Right forelimb (tissue), 1 donor: Measurements from ENCODE around the gene ASIC4.
A peak's percentile ranks its signal among the peaks of the same experiment; 100 is the strongest.

ENCODE experiments used
- DNase-seq: peaks from one replicate; pipeline ENCODE4 v3.0.0-alpha.2; 2018

The ASIC4 gene

DNA sequence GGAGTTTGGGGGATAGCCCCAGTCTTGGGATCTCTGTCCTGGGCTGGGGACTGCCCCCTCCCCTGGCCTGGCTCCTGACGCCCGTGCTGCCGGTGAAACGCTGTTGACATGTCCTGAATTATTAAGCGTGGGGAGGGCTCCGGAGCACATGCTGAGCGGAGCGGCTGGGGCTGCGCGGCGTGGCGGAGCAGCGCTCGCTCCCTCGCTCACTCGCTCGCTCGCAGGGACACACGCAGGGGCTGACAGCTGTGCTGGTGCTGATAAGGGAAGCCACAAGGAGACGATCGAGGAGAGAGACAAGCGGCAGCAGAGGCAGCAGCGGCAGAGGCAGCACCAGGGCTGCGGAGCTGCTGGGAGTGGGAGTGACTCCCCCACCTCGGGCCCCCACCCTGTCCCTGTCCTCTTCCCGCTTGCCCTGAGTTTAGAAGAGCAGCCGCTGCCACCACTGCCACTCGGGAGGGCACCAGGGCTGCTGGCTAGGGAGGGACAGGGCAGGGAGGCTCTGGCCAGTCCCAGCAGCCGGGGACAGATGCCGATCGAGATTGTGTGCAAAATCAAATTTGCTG is at the start of gene ASIC4:
Gene ASIC4 (plus strand): TSS at position 287 of the 566 bp plus-strand sequence. CDS start 243 bp downstream, at position 530.
- DNase-seq = no peak

DNA sequence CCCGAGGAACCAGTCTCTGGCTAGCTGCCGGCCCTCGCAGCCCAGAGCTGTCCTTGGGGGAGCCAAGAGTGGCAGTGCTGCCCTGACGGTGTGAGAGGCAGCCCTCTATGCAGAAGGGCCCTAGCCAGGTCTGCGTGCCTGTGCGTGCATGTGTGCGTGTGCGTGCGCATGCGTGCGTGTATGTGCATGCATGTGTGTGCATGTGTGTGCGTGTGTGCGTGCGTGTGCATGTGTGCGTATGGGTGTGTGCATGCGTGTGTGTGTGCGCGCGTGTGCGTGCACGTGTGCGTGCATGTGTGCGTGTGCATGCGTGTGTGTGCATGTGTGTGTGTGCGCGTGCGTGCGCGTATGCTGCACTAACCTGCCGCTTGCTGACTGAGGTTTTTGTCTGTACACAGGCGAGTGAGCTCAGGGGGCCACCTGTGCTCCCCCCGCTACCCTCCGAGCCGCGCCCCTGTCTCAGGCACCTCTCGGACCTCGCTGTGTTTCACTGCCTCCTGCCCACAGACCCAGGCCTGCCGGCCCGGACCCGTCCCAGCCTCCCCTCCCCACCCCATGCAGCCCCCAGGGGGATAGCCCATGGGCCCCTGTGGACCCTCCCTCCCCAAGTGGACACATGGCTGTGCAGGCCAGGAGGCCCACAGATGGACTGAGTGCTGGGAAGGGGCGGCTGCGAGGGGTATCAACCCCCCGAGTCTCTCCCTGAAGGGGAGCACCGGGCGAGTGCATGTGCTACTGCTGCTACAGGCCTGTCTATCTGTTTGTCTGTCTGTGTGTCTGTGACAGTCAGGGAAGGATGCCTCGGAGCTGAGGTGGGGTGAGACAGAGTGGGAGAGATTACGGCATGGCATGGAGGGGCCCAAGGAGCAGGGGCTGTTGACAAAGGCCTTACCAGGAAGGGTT is 48.4 kb upstream of the ASIC4 start:
- DNase-seq = no peak

DNA sequence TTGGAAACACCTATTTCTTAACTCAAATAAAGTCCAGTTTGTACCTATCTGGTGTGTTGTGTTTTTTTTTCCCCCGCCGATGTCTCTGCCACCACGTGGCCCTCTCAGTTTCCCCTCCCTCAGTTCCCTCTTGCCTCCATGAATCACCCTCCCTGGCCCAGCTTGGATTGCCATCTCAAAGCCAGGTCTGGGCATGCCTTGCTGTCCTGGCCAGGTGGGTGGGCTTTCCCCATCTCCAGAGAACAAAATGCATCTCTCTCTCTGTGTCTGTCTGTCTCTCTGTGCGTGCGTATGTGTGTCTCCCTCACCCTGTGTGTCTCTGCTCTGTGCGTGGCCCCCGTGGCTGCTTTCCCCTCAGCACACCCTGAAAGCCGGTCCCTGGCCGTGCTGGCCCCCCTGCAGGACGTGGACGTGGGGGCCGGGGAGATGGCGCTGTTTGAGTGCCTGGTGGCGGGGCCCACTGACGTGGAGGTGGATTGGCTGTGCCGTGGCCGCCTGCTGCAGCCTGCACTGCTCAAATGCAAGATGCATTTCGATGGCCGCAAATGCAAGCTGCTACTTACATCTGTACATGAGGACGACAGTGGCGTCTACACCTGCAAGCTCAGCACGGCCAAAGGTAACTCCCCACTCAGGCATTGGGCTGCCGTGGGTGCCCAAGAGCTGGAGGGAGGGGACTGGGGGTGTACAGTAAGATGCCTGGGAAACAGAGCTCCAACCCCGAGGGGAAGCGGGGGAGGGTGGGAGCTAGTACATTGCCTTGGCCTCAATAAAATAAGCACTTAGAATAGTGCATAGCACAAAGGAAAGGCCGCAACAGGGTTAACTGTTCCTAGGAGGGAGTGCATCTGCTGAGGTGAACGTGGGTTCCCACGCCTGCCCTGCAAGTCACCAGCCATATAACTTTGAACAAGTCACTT is 47.2 kb upstream of the ASIC4 start:
- DNase-seq = no peak

GRCh38 chr2:219467736-219468075 is 46.6 kb upstream of the ASIC4 start:
- no peak for DNase-seq

DNA sequence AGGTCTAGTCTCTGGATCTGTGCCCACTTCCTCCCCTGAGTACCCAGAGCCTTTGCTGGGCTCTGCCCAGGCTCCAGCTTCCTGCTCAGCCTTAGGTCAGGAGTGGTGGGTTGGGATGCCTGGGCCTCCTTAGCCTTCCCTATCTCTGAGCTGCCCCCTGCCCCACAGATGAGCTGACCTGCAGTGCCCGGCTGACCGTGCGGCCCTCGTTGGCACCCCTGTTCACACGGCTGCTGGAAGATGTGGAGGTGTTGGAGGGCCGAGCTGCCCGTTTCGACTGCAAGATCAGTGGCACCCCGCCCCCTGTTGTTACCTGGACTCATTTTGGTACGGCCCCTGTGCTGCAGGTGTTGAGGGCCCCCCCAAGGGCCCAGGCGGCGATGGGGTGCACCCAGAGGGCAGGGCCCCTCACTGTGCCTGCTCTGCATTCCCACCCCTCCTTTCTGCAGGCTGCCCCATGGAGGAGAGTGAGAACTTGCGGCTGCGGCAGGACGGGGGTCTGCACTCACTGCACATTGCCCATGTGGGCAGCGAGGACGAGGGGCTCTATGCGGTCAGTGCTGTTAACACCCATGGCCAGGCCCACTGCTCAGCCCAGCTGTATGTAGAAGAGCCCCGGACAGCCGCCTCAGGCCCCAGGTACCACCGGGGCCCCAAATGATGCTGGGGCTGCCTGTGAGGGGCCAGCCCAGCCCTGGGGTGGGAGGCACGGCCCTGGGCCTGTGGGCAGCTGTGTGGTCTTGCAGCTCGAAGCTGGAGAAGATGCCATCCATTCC is 45.7 kb upstream of the ASIC4 start:
- no peak for DNase-seq

GRCh38 chr2:219469186-219469724 is 45.0 kb upstream of the ASIC4 start:
- DNase-seq = no peak

- DNase-seq = no peak
These were observed 43.9 kb upstream of the ASIC4 start for GRCh38 chr2:219470429-219470828.

DNA sequence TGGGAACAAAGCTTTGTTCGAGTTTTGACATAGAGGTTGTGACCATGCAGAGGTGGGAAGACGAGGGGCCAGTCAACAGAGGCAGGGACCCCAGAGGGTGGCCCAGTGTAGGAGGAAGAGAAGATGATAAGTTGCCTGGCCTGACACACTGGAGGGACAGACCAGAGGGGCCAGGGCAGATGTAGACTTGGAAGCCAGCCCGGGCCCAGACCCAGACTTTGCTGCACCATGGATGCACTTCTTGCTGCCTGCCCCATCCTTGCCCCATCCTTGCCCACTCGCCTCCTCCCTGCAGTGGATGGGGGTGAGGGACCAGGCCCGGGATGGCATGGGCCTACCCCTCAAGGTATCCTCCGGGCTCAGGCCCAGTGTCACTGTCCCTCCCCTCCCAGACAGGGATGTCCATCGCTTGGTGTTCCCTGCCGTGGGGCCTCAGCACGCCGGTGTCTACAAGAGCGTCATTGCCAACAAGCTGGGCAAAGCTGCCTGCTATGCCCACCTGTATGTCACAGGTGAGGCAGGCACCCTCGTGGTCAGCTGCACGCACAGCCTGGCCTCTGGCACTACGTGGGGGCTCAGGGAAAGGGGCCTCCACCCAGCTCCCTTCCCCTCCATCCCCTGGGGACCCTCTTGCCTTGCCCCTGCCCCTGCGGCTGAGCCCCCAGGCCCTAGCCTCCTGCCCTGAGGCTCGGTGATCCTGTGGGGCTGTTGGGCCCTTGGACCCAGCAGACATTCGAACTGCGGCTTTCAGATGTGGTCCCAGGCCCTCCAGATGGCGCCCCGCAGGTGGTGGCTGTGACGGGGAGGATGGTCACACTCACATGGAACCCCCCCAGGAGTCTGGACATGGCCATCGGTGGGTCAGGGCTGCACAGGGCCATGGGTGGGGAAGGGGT is 42.6 kb upstream of the ASIC4 start:
- DNase-seq = no peak

- DNase-seq = no peak
These were observed 41.6 kb upstream of the ASIC4 start for GRCh38 chr2:219472629-219473187.

DNA sequence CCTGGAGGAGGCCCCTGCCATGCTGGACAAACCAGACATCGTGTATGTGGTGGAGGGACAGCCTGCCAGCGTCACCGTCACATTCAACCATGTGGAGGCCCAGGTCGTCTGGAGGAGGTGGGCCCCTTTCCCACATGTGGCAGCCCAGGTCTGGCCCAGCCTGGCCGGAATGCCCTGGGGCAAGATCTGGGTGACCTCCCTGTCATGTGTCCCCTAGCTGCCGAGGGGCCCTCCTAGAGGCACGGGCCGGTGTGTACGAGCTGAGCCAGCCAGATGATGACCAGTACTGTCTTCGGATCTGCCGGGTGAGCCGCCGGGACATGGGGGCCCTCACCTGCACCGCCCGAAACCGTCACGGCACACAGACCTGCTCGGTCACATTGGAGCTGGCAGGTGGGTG is 40.8 kb upstream of the ASIC4 start:
- no peak for DNase-seq

DNA sequence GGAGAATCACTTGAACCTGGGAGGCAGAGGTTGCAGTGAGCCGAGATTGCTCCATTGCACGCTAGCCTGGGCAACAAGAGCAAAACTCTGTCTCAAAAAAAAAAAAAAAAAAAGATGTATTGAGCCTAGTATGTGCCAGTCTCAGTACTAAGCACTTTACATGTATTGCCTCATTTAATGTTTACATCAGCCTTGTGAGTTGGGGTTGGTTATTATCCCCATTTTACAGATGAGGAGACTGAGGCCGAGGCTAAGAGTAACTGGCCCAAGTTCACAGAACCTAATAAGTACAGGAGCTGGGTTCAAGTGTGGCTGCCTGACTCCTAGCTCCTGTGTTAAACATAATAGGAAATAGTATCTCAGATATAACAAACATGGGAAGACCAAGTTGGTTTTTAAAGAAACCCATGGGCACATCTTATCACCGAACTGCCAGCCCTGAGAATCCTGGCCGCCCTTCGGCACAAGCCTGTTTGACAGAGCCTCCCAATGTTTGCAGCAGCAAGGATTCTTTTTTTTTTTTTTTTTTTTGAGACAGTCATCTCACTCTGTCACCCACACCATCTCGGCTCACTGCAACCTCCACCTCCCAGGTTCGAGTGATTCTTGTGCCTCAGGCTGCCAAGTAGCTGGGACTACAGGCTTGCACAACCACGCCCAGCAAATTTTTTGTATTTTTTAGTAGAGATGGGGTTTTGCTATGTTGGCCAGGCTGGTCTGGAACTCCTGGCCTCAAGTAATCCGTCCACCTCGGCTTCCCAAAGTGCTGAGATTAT is 39.8 kb upstream of the ASIC4 start:
- DNase-seq = no peak

DNA sequence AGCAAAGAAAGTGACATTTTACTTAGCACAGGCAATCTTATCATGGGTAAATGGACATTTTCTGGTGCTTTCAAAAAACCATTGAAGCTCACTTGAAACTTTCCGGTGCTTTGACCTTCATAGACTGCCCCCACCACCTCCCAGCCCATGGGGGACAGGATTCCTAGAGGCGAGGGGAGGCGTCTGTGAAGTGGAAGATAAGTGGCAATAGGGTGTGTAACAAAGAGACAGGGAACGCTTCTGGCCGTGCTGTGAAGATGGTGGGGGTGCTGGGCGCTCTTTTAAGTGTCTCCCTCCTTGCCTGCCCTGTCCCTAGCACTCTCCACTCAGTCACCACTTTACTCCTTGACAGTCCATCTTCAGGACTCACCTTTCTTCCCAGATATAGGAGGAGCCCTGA is 39.0 kb upstream of the ASIC4 start:
- DNase-seq = no peak

DNA sequence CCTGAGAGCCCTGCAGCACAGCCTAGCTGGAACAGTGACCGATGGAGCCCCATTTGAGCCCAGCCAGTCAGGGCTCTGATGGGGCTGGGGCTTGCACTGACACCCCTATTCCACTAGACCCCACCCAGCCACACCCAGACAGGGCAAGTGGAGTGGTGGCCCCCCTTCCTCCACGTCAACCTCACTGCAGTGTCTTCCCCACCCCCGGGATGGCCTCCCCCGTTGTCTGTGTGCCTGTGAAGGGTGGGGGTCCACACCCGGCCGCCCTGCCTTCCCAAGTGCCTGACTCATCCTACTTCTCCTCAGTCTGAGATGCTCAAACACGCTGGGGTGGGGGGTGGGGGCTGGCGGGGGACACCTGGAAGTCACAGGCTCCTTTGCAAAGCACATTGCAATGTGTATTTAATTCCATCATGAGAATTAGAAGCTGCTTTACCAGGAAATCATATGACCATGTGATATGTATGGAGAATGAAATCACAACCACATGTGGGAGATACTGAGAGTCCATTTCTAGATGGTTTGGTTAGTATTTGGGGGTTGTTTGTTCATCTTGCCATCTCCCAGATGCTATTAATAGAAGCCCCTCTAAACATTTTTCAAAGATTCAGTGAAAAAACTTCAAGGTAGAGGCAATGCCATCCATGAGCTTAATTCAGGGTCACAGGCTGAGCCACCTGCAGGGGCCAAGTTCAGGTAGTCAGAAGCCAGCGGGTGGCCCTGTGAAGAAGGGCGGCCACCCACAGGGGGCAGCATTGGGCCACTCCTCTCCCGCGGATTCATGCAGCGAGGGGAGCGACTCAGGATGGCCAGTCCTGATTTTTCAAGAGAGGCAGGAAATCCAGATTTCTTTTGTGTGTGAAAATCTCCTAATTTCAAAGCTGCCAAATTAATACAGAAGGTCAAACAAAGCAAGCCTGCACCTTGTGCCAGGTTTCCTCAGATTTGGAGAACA is 38.3 kb upstream of the ASIC4 start:
- peak; percentile 84 for DNase-seq

GRCh38 chr2:219476652-219477151 is 37.6 kb upstream of the ASIC4 start:
- no peak for DNase-seq

DNA sequence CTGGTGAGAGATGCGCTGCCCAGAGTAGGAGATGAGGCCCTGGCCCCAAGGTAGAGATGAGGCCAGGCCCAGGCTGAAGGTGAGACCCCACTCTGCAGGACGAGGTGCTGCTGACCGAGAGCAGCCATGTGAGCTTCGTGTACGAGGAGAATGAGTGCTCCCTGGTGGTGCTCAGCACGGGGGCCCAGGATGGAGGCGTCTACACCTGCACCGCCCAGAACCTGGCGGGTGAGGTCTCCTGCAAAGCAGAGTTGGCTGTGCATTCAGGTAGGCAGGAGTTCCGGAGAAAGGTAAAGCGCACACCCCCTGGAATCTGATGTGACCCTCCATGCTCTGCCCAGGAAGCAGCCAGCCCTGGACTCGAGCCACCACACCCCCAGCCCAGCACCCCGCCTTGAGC is 37.1 kb upstream of the ASIC4 start:
- DNase-seq = no peak

- DNase-seq = no peak
These were observed 36.5 kb upstream of the ASIC4 start for GRCh38 chr2:219477815-219478214.

DNA sequence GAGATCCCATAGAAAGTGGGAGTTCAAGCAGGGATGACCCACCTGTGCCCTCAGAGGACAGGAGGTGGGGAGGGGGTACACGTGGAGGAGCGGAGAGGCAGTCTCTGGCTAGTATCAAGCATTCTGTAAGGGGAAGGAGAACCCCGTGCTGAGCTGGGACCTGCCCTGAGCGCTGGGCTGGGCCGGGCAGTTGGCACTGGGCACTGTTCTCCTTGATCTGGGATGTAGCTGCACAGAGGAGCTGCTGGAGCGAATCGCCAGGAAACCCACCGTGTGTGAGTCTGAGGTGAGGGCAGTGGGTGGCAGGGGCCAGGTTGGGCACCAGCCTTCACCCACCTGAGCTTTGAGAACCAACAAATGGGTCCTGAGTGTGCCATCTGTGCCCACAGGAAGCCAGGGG is 35.4 kb upstream of the ASIC4 start:
- no peak for DNase-seq

- DNase-seq = no peak
These were observed 34.3 kb upstream of the ASIC4 start for GRCh38 chr2:219480004-219480403.
